ENCODE data around the gene HSD11B1.
"Not testable (repeated sequence)": the region's sequence is repeated elsewhere in the genome, so short reads cannot be mapped to it uniquely, and the experiment has no call there.

The HSD11B1 gene

GRCh38 chr1:209692296-209692695 is 12.3 kb upstream of the HSD11B1 start:
- no peak overlapping the region for H3K4me3 ChIP-seq (ENCODE audit: extremely low read depth, insufficient read depth, low read length, poor library complexity, severe bottlenecking)
- H3K9me3 ChIP-seq (ENCODE audit: control insufficient read depth, low read length), result no peaks in the 10 kb centered on the region
- no peak overlapping the region for H3K27ac ChIP-seq (ENCODE audit: low read depth, low read length, severe bottlenecking)
- H3K4me1 ChIP-seq (ENCODE audit: control insufficient read depth, insufficient read depth, low read length, poor library complexity, severe bottlenecking), result no peaks in the 10 kb centered on the region
- no peaks in the 10 kb centered on the region for H3K36me3 ChIP-seq (ENCODE audit: control insufficient read depth, insufficient read depth, low read length)
- 71% methylated on average over 2 of the region's 4 CpGs; no CpG with 5 or more reads in 1 of the 2 experiments for WGBS, 2 experiments (ENCODE audit: insufficient coverage in 2 of 2)

- no peaks in the 10 kb centered on the region for H3K36me3 ChIP-seq (ENCODE audit: control insufficient read depth, insufficient read depth, low read length)
- H3K9me3 ChIP-seq (ENCODE audit: control insufficient read depth, low read length), result no peaks in the 10 kb centered on the region
- no peak overlapping the region for H3K27ac ChIP-seq (ENCODE audit: low read depth, low read length, severe bottlenecking)
- H3K4me1 ChIP-seq (ENCODE audit: control insufficient read depth, insufficient read depth, low read length, poor library complexity, severe bottlenecking), result no peaks in the 10 kb centered on the region
- WGBS, 2 experiments (ENCODE audit: insufficient coverage in 2 of 2), result 8 to 10% methylated on average over 2 of the region's 3 CpGs
- no peak overlapping the region for H3K4me3 ChIP-seq (ENCODE audit: extremely low read depth, insufficient read depth, low read length, poor library complexity, severe bottlenecking)
Measured at GRCh38 chr1:209692745-209693504, 11.7 kb upstream of the HSD11B1 start.

- Histone ChIP-seq H3K4me3 (ENCODE audit: extremely low read depth, insufficient read depth, low read length, poor library complexity, severe bottlenecking) (no peak overlapping the region), H3K27ac (ENCODE audit: low read depth, low read length, severe bottlenecking) (no peak overlapping the region), H3K9me3 (ENCODE audit: control insufficient read depth, low read length) (no peaks in the 10 kb centered on the region), H3K4me1 (ENCODE audit: control insufficient read depth, insufficient read depth, low read length, poor library complexity, severe bottlenecking) (no peaks in the 10 kb centered on the region), H3K36me3 (ENCODE audit: control insufficient read depth, insufficient read depth, low read length) (no peaks in the 10 kb centered on the region)
Measured at GRCh38 chr1:209696673-209697072, 8.0 kb upstream of the HSD11B1 start.

GRCh38 chr1:209697126-209697525 is 7.5 kb upstream of the HSD11B1 start:
- Histone ChIP-seq H3K36me3 (ENCODE audit: control insufficient read depth, insufficient read depth, low read length) (no peaks in the 10 kb centered on the region), H3K9me3 (ENCODE audit: control insufficient read depth, low read length) (no peaks in the 10 kb centered on the region), H3K4me1 (ENCODE audit: control insufficient read depth, insufficient read depth, low read length, poor library complexity, severe bottlenecking) (no peaks in the 10 kb centered on the region), H3K27ac (ENCODE audit: low read depth, low read length, severe bottlenecking) (no peak overlapping the region), H3K4me3 (ENCODE audit: extremely low read depth, insufficient read depth, low read length, poor library complexity, severe bottlenecking) (no peak overlapping the region)
- WGBS, 2 experiments (ENCODE audit: insufficient coverage in 2 of 2), result 89 to 96% methylated on average over 1 to 2 of the region's 3 CpGs

- not testable (repeated sequence) for H3K9me3 ChIP-seq (ENCODE audit: control insufficient read depth, low read length); H3K36me3 ChIP-seq (ENCODE audit: control insufficient read depth, insufficient read depth, low read length); H3K27ac ChIP-seq (ENCODE audit: low read depth, low read length, severe bottlenecking); H3K4me1 ChIP-seq (ENCODE audit: control insufficient read depth, insufficient read depth, low read length, poor library complexity, severe bottlenecking); H3K4me3 ChIP-seq (ENCODE audit: extremely low read depth, insufficient read depth, low read length, poor library complexity, severe bottlenecking)
Measured at GRCh38 chr1:209700686-209701085, 4.0 kb upstream of the HSD11B1 start.

- Histone ChIP-seq H3K27ac (ENCODE audit: low read depth, low read length, severe bottlenecking) (no peak overlapping the region), H3K4me3 (ENCODE audit: extremely low read depth, insufficient read depth, low read length, poor library complexity, severe bottlenecking) (no peak overlapping the region), H3K36me3 (ENCODE audit: control insufficient read depth, insufficient read depth, low read length) (no peaks in the 10 kb centered on the region), H3K9me3 (ENCODE audit: control insufficient read depth, low read length) (no peaks in the 10 kb centered on the region), H3K4me1 (ENCODE audit: control insufficient read depth, insufficient read depth, low read length, poor library complexity, severe bottlenecking) (no peaks in the 10 kb centered on the region)
- WGBS, 2 experiments (ENCODE audit: insufficient coverage in 2 of 2), result no CpG with 5 or more reads among the region's 1 CpG
Measured at GRCh38 chr1:209702832-209703231, 1.8 kb upstream of the HSD11B1 start.

- 71% methylated on average over 2 of the region's 6 CpGs; no CpG with 5 or more reads in 1 of the 2 experiments for WGBS, 2 experiments (ENCODE audit: insufficient coverage in 2 of 2)
- no peaks in the 10 kb centered on the region for H3K4me1 ChIP-seq (ENCODE audit: control insufficient read depth, insufficient read depth, low read length, poor library complexity, severe bottlenecking)
- no peak overlapping the region for H3K4me3 ChIP-seq (ENCODE audit: extremely low read depth, insufficient read depth, low read length, poor library complexity, severe bottlenecking)
- H3K9me3 ChIP-seq (ENCODE audit: control insufficient read depth, low read length), result no peaks in the 10 kb centered on the region
- H3K36me3 ChIP-seq (ENCODE audit: control insufficient read depth, insufficient read depth, low read length), result no peaks in the 10 kb centered on the region
- no peak overlapping the region for H3K27ac ChIP-seq (ENCODE audit: low read depth, low read length, severe bottlenecking)
Measured at GRCh38 chr1:209703834-209704504, 677 bp upstream of the HSD11B1 start.

GRCh38 chr1:209705033-209705598 is 470 bp downstream of the HSD11B1 start:
- no peaks in the 10 kb centered on the region for H3K36me3 ChIP-seq (ENCODE audit: control insufficient read depth, insufficient read depth, low read length)
- no peak overlapping the region for H3K27ac ChIP-seq (ENCODE audit: low read depth, low read length, severe bottlenecking)
- no peaks in the 10 kb centered on the region for H3K9me3 ChIP-seq (ENCODE audit: control insufficient read depth, low read length)
- H3K4me3 ChIP-seq (ENCODE audit: extremely low read depth, insufficient read depth, low read length, poor library complexity, severe bottlenecking), result no peak overlapping the region
- H3K4me1 ChIP-seq (ENCODE audit: control insufficient read depth, insufficient read depth, low read length, poor library complexity, severe bottlenecking), result no peaks in the 10 kb centered on the region
- WGBS, 2 experiments (ENCODE audit: insufficient coverage in 2 of 2), result 83% methylated on average over 1 of the region's 2 CpGs; no CpG with 5 or more reads in 1 of the 2 experiments

- 75 to 90% methylated on average over 1 to 2 of the region's 3 CpGs for WGBS, 2 experiments (ENCODE audit: insufficient coverage in 2 of 2)
- no peaks in the 10 kb centered on the region for H3K4me1 ChIP-seq (ENCODE audit: control insufficient read depth, insufficient read depth, low read length, poor library complexity, severe bottlenecking)
- no peak overlapping the region for H3K27ac ChIP-seq (ENCODE audit: low read depth, low read length, severe bottlenecking)
- no peak overlapping the region for H3K4me3 ChIP-seq (ENCODE audit: extremely low read depth, insufficient read depth, low read length, poor library complexity, severe bottlenecking)
- H3K9me3 ChIP-seq (ENCODE audit: control insufficient read depth, low read length), result no peaks in the 10 kb centered on the region
- no peaks in the 10 kb centered on the region for H3K36me3 ChIP-seq (ENCODE audit: control insufficient read depth, insufficient read depth, low read length)
Measured at GRCh38 chr1:209706622-209707021, 2.0 kb downstream of the HSD11B1 start.

GRCh38 chr1:209707308-209707707 is 2.7 kb downstream of the HSD11B1 start:
- Histone ChIP-seq H3K9me3 (ENCODE audit: control insufficient read depth, low read length) (no peaks in the 10 kb centered on the region), H3K36me3 (ENCODE audit: control insufficient read depth, insufficient read depth, low read length) (no peaks in the 10 kb centered on the region), H3K4me1 (ENCODE audit: control insufficient read depth, insufficient read depth, low read length, poor library complexity, severe bottlenecking) (no peaks in the 10 kb centered on the region), H3K4me3 (ENCODE audit: extremely low read depth, insufficient read depth, low read length, poor library complexity, severe bottlenecking) (no peak overlapping the region), H3K27ac (ENCODE audit: low read depth, low read length, severe bottlenecking) (no peak overlapping the region)
- 90 to 100% methylated on average over 1 of the region's 1 CpG for WGBS, 2 experiments (ENCODE audit: insufficient coverage in 2 of 2)

GRCh38 chr1:209708297-209708696 is 3.7 kb downstream of the HSD11B1 start:
- no peaks in the 10 kb centered on the region for H3K36me3 ChIP-seq (ENCODE audit: control insufficient read depth, insufficient read depth, low read length)
- WGBS, 2 experiments (ENCODE audit: insufficient coverage in 2 of 2), result 17% methylated on average over 1 of the region's 4 CpGs; no CpG with 5 or more reads in 1 of the 2 experiments
- no peaks in the 10 kb centered on the region for H3K9me3 ChIP-seq (ENCODE audit: control insufficient read depth, low read length)
- no peaks in the 10 kb centered on the region for H3K4me1 ChIP-seq (ENCODE audit: control insufficient read depth, insufficient read depth, low read length, poor library complexity, severe bottlenecking)
- H3K27ac ChIP-seq (ENCODE audit: low read depth, low read length, severe bottlenecking), result no peak overlapping the region
- no peak overlapping the region for H3K4me3 ChIP-seq (ENCODE audit: extremely low read depth, insufficient read depth, low read length, poor library complexity, severe bottlenecking)

Measured in mesodermal cell (in vitro differentiated cells).